GM12878 (cell line): ENCODE results near the gene SLITRK5. TPM values are rescaled to one million over a fixed set of nuclear protein-coding genes. Genes with fewer than 3 reads are reported as not detected.

ENCODE experiments used
- ATAC-seq: fragments of 200-7000 bp; cut with Tn5 transposase; 3 replicates; pipeline ENCODE4 v1.9.1; 2020; ENCODE audit warnings: mild to moderate bottlenecking, moderate library complexity
- BruUV-seq: library from RNA; stranded (reverse); fragments of 400-500 nt; replicated peaks from 2 replicates; lab custom pipeline; 2021; lab: Mats Ljungman, UMichigan
- CTCF ChIA-PET: fragments of 300-600 bp; sonication (Branson Sonifier 250); formaldehyde crosslinking; extraction: SDS; loops from one replicate; lab custom pipeline; 2021; ENCODE audit warnings: inconsistent platforms; lab: Yijun Ruan, JAX
- POLR2A ChIA-PET: fragments of 350-600 bp; formaldehyde crosslinking; extraction: SDS; loops from one replicate; lab custom pipeline; 2021; ENCODE audit warnings: inconsistent platforms; lab: Charles Lee
- RAD21 ChIA-PET: fragments of 300-600 bp; sonication (Branson Sonifier 250); formaldehyde crosslinking; loops from one replicate; lab custom pipeline; 2023; ENCODE audit warnings: antibody characterized with exemption; ENCODE audit not compliant: unreplicated experiment; lab: Charles Lee
- SMC1A ChIA-PET: fragments of 300-600 bp; sonication (Branson Sonifier 250); formaldehyde crosslinking; loops from one replicate; lab custom pipeline; 2023; ENCODE audit not compliant: unreplicated experiment, uncharacterized antibody; lab: Charles Lee
- DNase-seq: peaks from one replicate; pipeline ENCODE4 v3.0.0-alpha.2; 2011; ENCODE audit warnings: low read depth, low spot score
- FAIRE-seq: peaks from 3 replicates; lab custom pipeline; 2011; peaks lifted over from hg19 to GRCh38; lab: Jason Lieb, UNC
- H2AFZ ChIP-seq: 2 replicates; pipeline ENCODE4 v1.6.0; 2011; ENCODE audit warnings: low read depth, low read length, control low read depth; ENCODE audit not compliant: control insufficient read depth
- H3K27ac ChIP-seq: 2 replicates; pipeline ENCODE4 v1.5.1; 2011; ENCODE audit warnings: control low read depth; ENCODE audit not compliant: control insufficient read depth, insufficient read depth
- H3K27me3 ChIP-seq, 2 experiments: replicated peaks in 1 of 2; 2 replicates each; pipeline versions ENCODE4 v1.6.0 to v1.6.1; 2011; ENCODE audit warnings: low read length in 1 of 2; ENCODE audit not compliant: control insufficient read depth in 2 of 2, insufficient read depth in 2 of 2
- H3K36me3 ChIP-seq, 2 experiments: 2 replicates each; pipeline ENCODE4 v1.5.1; 2011; ENCODE audit warnings: low read length in 1 of 2; ENCODE audit not compliant: control insufficient read depth in 2 of 2, insufficient read depth in 2 of 2
- H3K4me1 ChIP-seq: 2 replicates; pipeline ENCODE4 v1.6.1; 2011; ENCODE audit warnings: mild to moderate bottlenecking, low read length, moderate library complexity, mixed read lengths; ENCODE audit not compliant: control insufficient read depth, insufficient read depth
- H3K4me2 ChIP-seq: 2 replicates; pipeline ENCODE4 v1.6.0; 2011; ENCODE audit warnings: control low read depth; ENCODE audit not compliant: control insufficient read depth, insufficient read depth
- H3K4me3 ChIP-seq: fragments of 200-600 bp; sonication (generic); 2 replicates; pipeline ENCODE4 v1.5.1; 2016
- H3K79me2 ChIP-seq: 2 replicates; pipeline ENCODE4 v1.6.0; 2011; ENCODE audit warnings: low read length; ENCODE audit not compliant: control insufficient read depth, insufficient read depth
- H3K9ac ChIP-seq: 2 replicates; pipeline ENCODE4 v1.8.0; 2011; ENCODE audit warnings: low read length, control low read depth, mixed read lengths; ENCODE audit not compliant: control insufficient read depth, insufficient read depth
- H3K9me3 ChIP-seq: replicated peaks from 3 replicates; pipeline ENCODE4 v1.5.1; 2011; ENCODE audit warnings: mild to moderate bottlenecking, low read length; ENCODE audit not compliant: control insufficient read depth, insufficient read depth
- H4K20me1 ChIP-seq: 2 replicates; pipeline ENCODE4 v1.6.0; 2011; ENCODE audit not compliant: control insufficient read depth, insufficient read depth
- EGR1 ChIP-seq, 2 experiments: IDR thresholded peaks; 1 replicate in 1 of 2; 2 replicates in 1 of 2; pipeline ENCODE4 v1.6.1; 2011 to 2012; ENCODE audit warnings: low read depth in 2 of 2, low read length in 2 of 2, borderline replicate concordance in 1 of 2, mild to moderate bottlenecking in 1 of 2, moderate library complexity in 1 of 2
- FOXK2 ChIP-seq: fragments of 450-650 bp; IDR thresholded peaks from 2 replicates; pipeline ENCODE4 v1.6.1; 2017; ENCODE audit warnings: mild to moderate bottlenecking, moderate library complexity
- IKZF1 ChIP-seq: fragments of 450-650 bp; conservative IDR thresholded peaks from 2 replicates; pipeline ENCODE4 v1.6.1; 2017; ENCODE audit warnings: antibody characterized with exemption, mild to moderate bottlenecking
- KAT2A ChIP-seq: conservative IDR thresholded peaks from 2 replicates; pipeline ENCODE4 v1.6.1; 2011; ENCODE audit warnings: low read depth, low read length; ENCODE audit not compliant: control insufficient read depth
- MTA2 ChIP-seq: fragments of 450-650 bp; IDR thresholded peaks from 2 replicates; pipeline ENCODE4 v1.6.1; 2016; ENCODE audit warnings: low read depth, mild to moderate bottlenecking, moderate library complexity
- POLR2A ChIP-seq: IDR thresholded peaks from 2 replicates; pipeline ENCODE4 v1.6.1; 2011; ENCODE audit warnings: low read depth, mild to moderate bottlenecking, low read length
- RFX5 ChIP-seq: IDR thresholded peaks from 2 replicates; pipeline ENCODE4 v1.6.1; 2011; ENCODE audit warnings: low read depth, low read length, improper control_type of control experiment
- SIN3A ChIP-seq: IDR thresholded peaks from 2 replicates; pipeline ENCODE4 v1.6.1; 2012; ENCODE audit warnings: low read depth, low read length, improper control_type of control experiment
- SMAD5 ChIP-seq: IDR thresholded peaks from 2 replicates; pipeline ENCODE4 v1.6.1; 2016; ENCODE audit warnings: antibody characterized with exemption, low read depth
- SREBF2 ChIP-seq: IDR thresholded peaks from 2 replicates; pipeline ENCODE4 v1.6.1; 2012; ENCODE audit warnings: mild to moderate bottlenecking, low read length
- WGBS: methylation state at CpG from one replicate; pipeline ENCODE4 v1.1.6; 2016; ENCODE audit warnings: low lambda C conversion rate; ENCODE audit not compliant: insufficient replicate concordance, insufficient coverage; ENCODE audit errors: missing lambda C conversion rate; 5-methylcytosine and 5-hydroxymethylcytosine counted together
- in situ Hi-C: fragments of 300-500 bp; cut with MboI; formaldehyde crosslinking; loops from 9 replicates; pipeline ENCODE4 v1.14.3; 2018; ENCODE audit warnings: mixed read lengths
- intact Hi-C: fragments of 100-400 bp; cut with micrococcal nuclease; formaldehyde crosslinking; loops from one replicate; pipeline ENCODE4 v1.14.2; 2022; ENCODE audit not compliant: unreplicated experiment
- polyA plus RNA-seq, 11 experiments: library from polyadenylated mRNA; depleted of rRNA in 4 of 11; unstranded in 6 of 11; stranded (reverse) in 5 of 11; fragments of >200 nt; fragmentation: Nextera tagmentation in 4 of 11; fragmentation: Illumina TruSeq in 1 of 11; extraction: Ambion mirVana in 4 of 11; extraction: Trizol in 1 of 11; gene quantifications; 1 replicate in 1 of 11; 2 replicates in 10 of 11; pipeline versions ENCODE4 v1.2.1 to v1.2.3, GENCODE V29; 2011 to 2016; ENCODE audit warnings: inconsistent platforms in 2 of 11, missing spikeins in 2 of 11, low read depth in 1 of 11
- total RNA-seq, 4 experiments: library from RNA; depleted of rRNA in 3 of 4; stranded (reverse); fragments of >200 nt in 3 of 4; fragmentation: Illumina TruSeq in 1 of 4; extraction: Trizol in 1 of 4; gene quantifications; 2 replicates each; pipeline versions ENCODE4 v1.2.1 to v1.2.3, GENCODE V29; 2013 to 2021

Gene SLITRK5
- total and polyA plus RNA-seq, 10 of the 15 experiments (the other 5 are each of a cell fraction or from before 2014, with no cell fraction given): under 0.01 to 0.08 (median under 0.01) TPM; not detected in 7

GRCh38 chr13:87676254-87677042 is 5.3 kb downstream of the SLITRK5 start:
- no peaks in the 10 kb centered on the region; the same call in 2 of the 3 replicates for H3K9me3 ChIP-seq
- no peaks in the 10 kb centered on the region; a peak in 3 of 4 replicates for H3K27me3 ChIP-seq
- H2AFZ ChIP-seq: no peak overlapping the region
- ChIA-PET POLR2A (no interaction called here), CTCF (no interaction called here), SMC1A (no interaction called here), RAD21 (no interaction called here)
- H4K20me1 ChIP-seq: no peaks in the 10 kb centered on the region
- in situ Hi-C loops: no loop called here
- intact Hi-C loops: no loop called here
- 74% methylated on average over 33 of the region's 33 CpGs for WGBS
- no peak overlapping the region for H3K4me3 ChIP-seq
- no peaks in the 10 kb centered on the region for H3K4me1 ChIP-seq
- no TSS peak for BruUV-seq
- H3K79me2 ChIP-seq: no peaks in the 10 kb centered on the region
- H3K36me3 ChIP-seq: no peaks in the 10 kb centered on the region
- ATAC-seq: no peak
- H3K27ac ChIP-seq: no peak overlapping the region
- TF ChIP-seq SIN3A (no peak), RFX5 (no peak), SREBF2 (no peak), MTA2 (no peak), KAT2A (no peak), POLR2A (no peak), EGR1 (IDR thresholded peaks at IDR 0.05; ENCODE audit: borderline replicate concordance in 1 of 2, low read depth in 2 of 2, low read length in 2 of 2) (no peak), SMAD5 (no peak), IKZF1 (no peak), FOXK2 (no peak)
- no peak for FAIRE-seq
- H3K9ac ChIP-seq: no peak overlapping the region
- no peak overlapping the region for H3K4me2 ChIP-seq
- DNase-seq: no peak
